RPMI8226 (cell line): ENCODE measurements around the gene NXPH1.

Source experiments
- DNase-seq: peaks from one replicate; pipeline ENCODE4 v3.0.0-alpha.2; 2015

Gene NXPH1

DNA sequence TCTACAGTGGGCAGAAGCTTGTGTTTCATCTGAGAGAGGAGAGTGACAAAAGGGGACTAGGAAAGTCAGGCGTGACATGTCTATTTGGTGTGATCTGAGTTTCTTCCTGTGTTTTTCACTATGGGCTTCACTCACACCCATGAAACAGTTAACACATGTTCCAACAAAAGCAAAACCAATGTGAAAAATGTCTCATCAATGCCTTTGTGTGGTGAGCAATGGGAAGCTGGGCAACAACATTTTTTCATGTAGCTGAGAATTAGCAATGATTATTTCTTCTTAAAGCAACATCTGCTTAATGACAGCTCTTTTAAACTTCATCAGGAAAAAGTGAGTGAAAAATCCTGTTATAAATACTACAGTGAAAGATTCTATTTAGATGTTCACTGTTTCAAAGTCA lies 76.2 kb downstream of the NXPH1 start:
- no peak for DNase-seq

DNA sequence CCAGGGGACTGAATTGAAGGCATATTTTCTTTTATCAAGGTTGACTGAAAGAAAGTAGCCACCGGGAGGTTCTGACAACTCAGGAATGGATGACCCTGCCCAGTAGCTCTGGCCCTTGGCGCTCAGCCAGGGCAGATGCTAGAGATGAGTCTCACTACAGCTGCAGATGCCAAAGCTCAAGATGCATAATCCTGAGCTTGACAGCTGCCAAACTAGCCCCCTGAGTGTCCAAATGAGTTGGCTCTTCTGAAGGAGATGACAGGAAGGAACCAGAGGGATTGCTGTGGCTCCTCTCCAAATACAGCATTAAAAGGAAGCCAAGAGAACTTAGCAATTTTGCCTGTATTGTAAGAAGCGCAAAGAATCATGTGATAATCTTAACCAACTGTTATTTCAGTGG lies 78.4 kb downstream of the NXPH1 start:
- peak; percentile 31 for DNase-seq

DNA sequence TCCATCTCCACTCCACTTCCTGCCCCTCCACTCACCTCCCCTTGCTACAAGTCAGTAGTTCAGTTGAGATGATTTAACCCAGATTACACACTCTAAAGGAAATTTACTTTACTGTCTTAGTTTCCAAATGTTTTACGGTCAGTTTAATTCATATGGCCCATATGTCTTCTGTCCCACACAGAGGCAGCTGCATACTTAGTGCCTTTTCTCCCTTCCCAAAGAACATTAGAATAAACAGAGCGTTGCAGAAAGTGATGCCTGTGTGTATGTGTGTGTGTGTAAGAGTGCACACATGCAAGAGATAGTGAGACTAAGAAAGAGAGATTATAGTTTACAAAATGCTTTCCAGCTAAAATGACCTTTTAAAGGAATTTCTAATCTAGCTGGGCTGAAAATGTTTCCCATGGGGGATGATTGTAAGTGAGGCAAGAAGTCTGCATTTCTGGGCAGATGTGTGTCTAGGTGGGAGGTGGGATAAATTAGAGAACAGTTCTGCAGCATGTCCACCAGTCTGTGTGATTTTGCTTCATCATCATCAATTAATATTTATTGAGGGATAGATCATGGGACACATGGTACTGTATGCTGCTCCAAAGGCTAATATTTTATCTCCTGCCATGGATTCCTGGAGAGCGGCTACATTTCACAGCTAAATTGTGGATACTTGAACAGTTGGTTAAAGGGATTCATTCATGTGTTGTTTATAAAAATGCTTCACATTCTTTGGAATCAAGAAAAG lies 81.5 kb downstream of the NXPH1 start:
- DNase-seq = no peak

DNA sequence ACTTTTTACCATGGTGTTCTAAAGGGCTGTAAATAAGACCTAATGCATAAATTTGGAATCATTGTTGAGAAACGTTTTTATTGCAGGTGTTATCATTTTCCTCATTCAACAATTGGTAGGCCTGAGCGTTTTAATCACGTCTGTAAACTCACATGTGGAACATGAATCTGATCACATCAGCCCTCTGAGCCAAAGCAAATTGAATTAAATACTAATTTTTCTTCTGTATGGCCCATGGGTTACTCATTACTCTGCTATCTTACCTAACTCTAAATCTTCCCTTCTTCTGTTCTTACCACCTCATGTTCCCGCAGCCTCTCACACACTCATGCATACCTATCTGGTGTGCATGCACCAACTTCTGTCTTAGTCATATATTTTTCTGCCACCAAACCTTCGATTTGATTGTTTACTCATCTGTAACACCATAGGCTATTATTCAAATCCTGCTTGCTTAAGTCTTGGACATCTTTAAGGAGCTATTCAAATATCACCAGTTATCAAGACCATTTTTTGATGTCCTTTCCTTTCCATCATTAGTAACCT lies 82.3 kb downstream of the NXPH1 start:
- no peak for DNase-seq

DNA sequence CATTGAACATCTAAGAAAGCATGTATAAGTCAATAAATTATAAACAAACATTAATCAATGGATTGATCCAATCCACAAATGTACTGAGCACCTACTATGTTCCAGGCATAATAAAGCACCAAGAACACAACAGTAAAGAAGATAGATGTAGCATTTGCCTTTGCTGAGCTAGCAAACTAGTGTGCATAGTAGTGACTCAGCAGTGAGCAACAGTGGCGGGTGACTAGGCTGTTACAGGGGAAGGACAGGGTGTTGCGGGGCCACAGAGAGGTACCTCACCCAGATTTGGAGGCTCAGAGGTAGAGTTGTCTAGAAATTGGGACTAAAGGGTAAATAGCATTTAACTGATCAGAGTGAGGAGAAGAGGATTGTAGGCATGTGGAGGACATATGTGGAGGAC lies 83.6 kb downstream of the NXPH1 start:
- DNase-seq = no peak

DNA sequence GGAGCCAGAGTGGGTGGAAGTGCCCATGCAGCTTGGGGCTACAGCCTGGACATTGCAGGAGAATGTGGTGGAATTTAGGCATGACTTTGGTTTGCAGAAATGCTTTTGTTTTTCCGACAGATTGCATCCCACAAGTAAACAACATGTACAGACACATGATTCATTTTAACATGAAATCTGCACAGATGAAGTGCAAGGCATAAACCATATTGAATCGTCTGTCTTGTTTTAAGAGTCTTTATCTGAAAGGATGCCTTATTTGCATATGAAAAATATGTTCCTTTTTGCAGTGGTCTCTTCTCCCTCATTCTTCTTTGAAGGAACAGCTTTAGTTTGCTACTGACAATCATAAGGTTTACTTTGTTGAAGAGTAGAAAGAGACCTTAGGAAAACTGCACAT lies 94.9 kb downstream of the NXPH1 start:
- DNase-seq = no peak

DNA sequence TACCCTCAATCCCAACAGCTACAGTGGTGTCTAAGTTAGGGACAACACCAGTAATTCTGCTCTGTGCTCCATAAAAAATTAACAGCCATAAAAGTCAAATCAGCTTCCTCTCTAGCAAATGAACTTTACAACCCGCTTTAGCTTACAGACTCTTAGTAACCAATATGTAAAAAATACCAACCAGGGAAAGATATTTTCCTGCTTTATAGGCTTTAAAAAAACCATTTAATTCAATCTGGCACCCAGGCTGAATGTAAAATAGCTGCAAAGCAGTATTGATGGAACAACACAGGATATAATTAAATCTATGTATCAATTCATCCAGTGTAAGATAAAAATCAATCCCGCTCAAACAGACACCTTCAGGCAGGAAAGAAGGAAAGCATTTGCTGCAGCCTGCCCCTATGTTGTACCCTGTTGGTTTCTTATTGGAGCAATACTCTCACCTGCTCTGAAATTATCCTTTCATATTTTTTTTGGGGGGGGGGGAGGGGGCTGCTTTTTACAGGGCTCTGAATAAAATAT lies 98.6 kb downstream of the NXPH1 start:
- no peak for DNase-seq

DNA sequence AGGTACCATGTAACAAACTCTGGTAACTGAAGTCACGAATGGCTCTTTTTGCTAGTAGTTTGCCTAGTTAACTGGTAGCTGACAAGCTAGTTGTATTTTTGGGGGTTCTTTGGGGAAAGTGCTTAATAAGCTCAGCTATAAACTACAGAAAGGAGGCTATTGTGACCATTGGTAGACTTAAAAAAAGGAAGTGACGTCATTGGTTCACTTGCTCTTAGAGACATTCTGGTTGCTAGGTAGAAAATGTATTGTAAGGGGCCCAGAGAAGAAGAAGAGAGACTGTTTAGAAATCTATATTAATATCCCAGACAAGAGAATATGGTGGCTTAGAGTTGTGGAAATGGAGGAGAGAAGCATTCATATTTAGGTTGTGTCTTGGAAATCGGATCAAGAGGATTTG lies 103.0 kb downstream of the NXPH1 start:
- DNase-seq = no peak

DNA sequence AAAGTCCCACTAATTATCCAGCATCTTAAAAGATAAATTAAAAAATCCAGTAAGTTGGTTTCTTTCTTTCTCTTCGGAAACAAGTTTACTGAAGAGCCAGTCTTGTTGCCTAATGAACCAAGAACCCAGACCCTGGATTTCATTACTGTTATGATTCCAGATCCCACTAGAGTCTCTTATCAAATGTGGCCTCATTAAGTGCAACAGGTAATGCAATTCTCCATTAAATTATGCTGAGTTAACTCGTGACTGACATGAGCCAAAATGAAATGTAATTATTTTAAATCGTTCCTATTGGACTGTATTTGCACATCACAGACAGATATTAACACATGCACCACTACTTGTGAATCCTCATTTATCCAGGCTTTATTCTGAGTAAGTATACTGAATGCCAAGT lies 115.6 kb downstream of the NXPH1 start:
- DNase-seq = no peak

DNA sequence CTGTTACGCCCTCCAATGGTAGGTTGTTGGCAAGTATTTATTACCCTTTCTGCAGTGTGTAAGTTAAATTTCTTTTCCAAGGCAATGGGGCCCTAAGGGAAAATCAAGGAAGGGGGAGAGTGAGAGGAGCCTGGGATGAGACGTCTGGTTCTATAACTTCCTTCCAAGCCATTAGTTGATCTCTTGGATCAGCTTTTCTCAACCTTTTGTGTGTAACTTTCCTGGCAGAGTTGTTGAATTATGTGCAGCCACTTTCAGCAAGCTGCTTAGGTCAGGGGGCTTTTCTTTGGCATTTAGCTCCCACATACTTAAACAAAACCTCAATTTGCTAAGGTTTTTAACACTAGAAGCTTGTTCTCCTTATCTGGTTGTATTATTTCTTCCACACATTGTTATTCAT lies 127.1 kb downstream of the NXPH1 start:
- DNase-seq = no peak

DNA sequence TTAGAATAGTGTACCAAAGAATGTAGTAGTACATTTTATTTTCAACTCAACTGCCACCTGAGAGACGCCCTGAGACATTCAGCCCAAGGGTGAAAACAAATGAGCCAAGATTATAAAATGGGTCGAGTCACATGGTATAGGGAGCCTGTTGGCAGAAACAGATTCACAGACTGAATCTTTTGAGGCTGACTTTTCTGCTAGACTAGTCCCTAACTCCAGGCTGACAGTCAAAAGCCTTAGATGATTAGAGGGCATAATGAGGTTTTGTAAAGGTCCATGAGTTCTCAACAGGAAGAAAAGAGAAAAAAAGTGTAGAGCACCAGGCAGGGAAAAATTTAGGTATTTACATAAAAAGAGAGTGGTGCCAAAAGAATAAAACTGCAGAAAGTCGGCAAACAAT lies 128.0 kb downstream of the NXPH1 start:
- DNase-seq = no peak

DNA sequence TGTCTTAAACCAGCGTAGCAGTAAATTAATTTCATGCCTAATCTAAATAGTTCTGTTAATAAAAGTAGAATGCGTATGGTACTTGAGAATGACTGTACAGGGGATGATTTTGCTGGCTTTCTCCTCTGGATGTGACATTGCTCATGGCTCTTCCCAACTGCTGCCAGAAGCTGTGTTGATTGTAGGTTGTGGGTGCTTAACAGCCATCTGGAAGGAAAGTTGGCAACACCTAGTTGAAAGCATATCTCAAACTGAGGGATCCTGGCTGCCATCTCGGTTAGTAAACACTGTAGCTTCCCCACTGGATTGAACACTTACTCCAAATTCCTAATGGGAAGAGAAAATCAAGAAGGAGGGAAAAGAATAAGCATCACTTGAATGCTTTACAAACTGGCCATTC lies 130.9 kb downstream of the NXPH1 start:
- DNase-seq = no peak

DNA sequence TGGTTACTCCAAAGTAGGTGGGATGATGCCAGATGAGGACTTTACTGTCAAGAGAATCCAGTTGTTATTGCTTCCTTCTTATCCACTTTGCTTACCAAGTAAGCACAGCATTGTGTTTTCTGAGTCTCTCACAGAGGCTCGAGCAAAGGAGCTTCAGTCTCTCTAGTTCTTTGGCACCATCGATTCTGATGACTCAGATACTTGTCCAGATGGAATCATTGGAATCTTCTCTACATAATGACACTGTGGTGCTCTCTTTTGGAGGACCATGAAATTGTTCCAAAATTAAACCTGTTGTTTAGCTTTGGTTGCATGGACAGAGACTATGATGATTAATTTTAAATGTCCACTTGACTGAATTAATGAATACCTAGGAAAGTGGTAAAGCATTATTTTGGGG lies 132.6 kb downstream of the NXPH1 start:
- no peak for DNase-seq

DNA sequence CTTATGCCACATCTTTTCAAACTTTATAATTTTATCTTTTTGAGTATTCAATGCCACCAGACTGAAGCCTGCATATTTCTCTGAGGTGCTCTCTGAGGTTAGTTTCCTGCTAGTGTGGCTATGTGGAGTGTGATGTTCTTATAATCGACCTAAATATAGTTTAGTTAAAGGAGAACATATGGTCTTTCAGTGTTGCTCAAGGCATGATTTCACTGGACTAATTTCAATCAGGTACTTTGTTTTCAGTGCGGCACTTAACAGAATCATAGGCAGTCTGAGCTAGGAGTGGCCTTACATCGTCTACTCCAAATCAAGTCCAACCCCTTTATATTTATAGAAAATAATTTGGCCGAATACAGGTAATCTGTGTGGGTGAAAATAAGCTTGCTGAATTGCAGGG lies 134.2 kb downstream of the NXPH1 start:
- no peak for DNase-seq

DNA sequence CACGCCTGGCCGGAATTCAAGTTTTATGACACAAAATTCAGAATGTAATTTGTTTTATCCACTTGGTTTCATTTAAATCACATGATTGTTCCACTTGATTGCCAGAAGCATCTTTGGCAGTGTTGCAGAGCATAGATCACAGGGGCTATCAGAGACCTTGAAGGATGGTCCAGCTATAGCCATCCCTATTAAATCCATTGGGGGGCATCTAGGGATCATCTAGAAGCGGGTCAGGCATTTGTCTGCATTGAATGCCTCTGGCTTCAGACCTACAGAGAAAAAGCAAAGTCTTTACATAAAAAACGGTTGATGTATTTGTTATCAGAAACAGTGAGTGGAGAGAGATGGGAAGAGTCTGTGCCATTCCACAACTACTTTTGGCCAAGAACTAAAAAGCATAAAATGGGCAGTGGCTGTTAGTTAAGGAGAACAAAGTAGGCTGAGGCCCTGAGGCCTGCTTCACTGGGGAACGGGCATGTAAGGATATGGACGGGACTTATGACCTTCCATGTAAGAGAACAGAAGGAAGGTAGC lies 146.3 kb downstream of the NXPH1 start:
- DNase-seq = no peak

DNA sequence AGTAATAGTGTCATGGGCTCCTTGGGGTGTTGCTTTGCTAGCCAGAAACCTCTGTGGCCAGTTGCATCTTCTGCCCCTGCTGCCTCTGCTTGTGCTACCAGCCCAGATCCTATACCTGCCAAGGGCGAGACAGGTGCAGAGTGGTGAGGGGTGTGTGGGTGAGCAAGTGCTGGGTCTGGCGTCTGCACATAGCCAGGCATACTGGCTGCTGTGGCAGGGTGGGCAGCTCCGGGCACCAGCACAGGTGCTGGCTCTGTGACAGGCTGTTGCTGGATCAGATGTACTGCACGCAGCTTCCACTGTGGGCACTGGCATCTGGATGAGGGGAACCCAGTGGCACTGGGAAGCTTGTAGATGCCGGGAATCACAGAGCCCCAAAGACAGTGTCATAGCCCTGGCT lies 148.4 kb downstream of the NXPH1 start:
- no peak for DNase-seq

DNA sequence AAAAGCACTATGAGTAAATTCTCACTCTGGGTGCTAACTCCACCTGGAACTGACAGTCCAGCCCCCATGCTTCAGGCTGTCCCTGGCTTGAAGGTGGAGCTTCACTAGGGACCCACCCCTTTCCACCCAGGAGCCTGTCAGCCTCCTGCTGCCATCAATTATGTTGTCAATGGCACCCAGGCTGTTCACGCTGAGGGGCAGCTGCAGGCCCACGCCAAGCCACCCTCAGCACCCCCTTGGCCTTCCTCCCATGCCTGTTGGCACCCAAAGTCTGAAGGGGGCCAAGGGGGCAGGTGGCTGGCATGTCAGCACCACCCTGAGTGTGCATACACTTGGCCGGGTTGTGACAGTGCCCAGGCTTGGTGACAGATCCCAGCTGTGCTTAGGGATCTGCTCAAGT lies 149.3 kb downstream of the NXPH1 start:
- DNase-seq = no peak

DNA sequence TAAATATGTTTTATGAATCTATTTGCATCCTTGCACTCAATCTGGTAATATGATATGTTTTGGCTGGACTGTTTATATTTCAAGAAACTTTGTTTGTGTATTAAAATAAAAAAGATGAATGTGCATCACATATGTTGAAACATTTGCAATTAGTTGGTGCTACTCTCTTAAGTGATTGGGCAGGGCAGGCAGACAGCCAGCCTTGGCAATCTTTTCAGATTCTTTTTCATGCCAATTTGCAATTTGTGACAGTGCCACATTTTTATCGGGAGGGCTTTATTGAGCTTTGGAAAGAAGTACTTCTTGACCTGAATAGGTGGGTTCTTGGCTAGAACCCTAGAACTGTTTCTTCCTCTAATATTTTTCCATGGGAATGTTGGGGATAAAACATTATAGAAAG lies 152.2 kb downstream of the NXPH1 start:
- no peak for DNase-seq

DNA sequence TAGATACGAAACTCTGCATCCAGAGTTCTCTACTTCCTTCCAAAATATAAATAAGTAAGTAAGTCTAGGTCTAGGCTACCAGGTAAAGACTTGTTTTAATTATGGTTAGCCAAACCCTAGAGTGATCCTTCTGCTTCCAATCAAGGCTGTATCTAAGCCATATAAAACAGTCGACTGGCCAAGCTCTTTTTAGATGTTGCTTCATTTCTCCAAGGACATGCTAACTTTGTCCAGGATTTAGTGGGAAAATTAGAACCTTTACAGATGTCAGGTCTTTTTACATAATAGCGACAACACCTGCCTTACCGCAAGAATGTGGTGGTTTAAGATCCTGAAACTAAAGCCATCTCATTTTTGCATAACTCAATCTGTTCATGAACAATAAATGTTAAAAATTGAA lies 156.8 kb downstream of the NXPH1 start:
- peak; percentile 38 for DNase-seq

DNA sequence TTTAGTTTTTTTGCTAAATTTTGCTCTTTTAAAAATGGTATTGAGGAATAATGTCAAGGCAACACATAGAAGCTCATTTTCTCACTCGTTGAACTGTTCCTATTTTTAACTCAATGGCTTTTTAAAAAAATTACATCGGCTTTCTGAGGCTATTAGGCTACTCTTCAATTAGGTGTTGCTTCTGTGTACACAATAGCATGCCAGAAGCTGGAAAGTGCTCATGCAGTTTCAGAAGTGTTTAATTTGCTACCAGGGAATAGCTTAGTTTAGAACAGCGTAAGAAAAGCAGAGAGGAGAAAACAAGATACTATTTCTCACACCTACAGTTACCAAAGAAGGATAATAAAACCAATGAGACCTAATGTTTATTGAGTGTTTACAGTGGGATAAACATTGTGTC lies 157.4 kb downstream of the NXPH1 start:
- peak; percentile 53 for DNase-seq

DNA sequence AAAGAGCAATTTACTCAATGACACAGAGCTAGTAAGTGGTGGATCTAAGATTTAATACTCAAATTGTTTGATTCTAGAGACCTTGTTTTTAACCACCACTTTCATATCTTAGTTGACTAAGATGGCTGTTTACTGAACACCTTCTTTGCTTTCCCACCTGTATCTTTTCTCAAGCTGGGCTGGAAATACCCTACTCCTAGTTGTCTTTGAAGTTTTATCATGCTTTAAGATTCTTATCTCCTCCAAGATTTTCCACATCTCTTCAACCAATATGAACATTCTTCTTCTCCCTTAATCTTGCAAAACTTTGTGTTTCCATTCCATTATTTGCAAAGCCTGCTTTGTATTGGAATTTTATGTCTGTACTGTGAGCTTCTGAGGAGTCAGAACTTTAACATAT lies 157.9 kb downstream of the NXPH1 start:
- no peak for DNase-seq

DNA sequence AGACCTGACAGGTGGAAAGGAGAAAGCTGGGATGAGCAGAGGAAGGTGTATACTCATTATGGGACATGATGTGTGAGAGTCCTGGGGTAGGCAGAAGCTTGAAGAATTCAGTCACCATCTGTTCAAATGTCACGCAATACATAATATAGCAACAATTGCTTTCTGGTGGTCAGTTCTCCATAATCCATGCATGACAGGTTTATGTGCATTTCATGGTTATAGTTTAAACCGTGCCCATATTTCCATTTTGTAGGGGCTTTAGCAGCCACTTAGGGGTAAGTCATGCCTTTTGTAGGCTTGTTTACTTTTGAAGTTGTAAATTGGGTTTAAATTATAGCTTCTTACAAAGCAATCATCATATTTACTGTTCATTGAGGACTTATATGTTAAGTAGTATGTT lies 158.8 kb downstream of the NXPH1 start:
- DNase-seq = no peak

DNA sequence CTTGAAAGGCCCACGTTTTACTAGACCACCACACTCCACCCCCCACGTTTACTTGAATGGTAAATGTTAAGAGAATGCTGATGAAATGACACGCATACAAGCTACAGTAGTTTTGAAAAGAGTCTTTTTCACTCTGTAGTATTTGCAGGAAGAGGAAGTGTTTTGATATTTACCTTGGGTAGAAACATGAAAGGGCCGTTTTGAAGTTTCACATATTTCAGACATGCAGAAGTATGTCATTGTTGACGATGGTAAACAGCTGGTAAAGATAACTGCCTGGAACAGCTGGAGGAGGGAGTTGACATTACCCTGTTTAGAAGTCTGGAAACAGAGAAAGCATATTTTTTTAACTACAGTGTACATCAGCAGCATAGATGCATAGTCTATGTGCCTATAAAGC lies 160.7 kb downstream of the NXPH1 start:
- peak; percentile 49 for DNase-seq

DNA sequence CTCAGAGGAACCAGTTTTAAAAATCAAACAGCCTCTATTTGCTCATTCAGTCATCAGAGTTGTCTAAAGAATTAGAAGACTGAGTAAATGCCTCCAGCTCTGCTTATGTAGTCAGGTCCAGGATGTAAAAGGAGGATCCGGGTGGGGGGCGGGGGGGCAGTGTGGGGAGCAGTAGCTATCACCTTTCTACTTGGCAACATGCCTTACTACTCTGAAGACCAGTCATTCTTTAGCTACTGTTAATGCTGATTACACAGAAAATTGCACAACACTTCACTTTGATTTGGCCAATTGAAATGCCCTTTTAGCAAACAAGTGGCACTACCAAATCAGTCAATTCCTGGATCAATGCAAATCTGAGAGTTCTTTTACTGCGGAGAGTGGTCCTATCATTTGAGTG lies 164.2 kb downstream of the NXPH1 start:
- DNase-seq = peak; percentile 80

DNA sequence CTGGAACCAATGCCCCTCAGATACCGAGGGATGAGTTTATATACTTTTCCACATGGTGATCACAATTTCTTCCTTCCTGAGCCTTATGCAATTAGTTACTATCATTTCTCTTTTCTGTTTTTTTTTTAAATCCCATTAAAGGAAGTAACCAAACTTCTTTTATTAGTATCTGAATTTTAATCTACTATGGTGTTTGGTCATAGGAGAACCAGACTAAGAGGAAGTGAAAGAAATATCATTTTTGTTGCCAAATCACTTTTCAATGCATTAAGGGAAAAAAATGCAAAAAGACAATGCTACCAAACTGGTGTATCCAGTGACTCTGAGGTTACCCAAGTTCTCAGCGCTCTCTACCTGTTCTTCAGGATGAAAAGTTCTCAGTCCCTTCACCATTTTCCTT lies 167.7 kb downstream of the NXPH1 start:
- DNase-seq = peak; percentile 50
